IMR-90 (cell line): ENCODE results near the gene NPFF.

Experiments
- CEBPB ChIP-seq: IDR thresholded peaks from 2 replicates; pipeline ENCODE4 v1.6.1; 2012; ENCODE audit warnings: low read depth, low read length, improper control_type of control experiment
- CTCF ChIP-seq: conservative IDR thresholded peaks from 2 replicates; pipeline ENCODE4 v1.5.1; 2012; ENCODE audit warnings: mild to moderate bottlenecking, low read depth, low read length, improper control_type of control experiment
- ELK1 ChIP-seq: fragments of 150-350 bp; IDR thresholded peaks from 2 replicates; pipeline ENCODE4 v1.6.1; 2016; ENCODE audit warnings: low read depth, mild to moderate bottlenecking, low read length, moderate library complexity, borderline replicate concordance
- MAFK ChIP-seq: IDR thresholded peaks from 2 replicates; pipeline ENCODE4 v1.6.1; 2012; ENCODE audit warnings: low read depth, low read length, improper control_type of control experiment
- MXI1 ChIP-seq: IDR thresholded peaks from 2 replicates; pipeline ENCODE4 v1.6.1; 2012; ENCODE audit warnings: low read depth, mild to moderate bottlenecking, low read length, moderate library complexity, borderline replicate concordance
- NFE2L2 ChIP-seq: fragments of 150-350 bp; IDR thresholded peaks from 2 replicates; pipeline ENCODE4 v1.6.1; 2016; ENCODE audit warnings: low read depth, mild to moderate bottlenecking, low read length
- POLR2A ChIP-seq: IDR thresholded peaks from 2 replicates; pipeline ENCODE4 v1.6.1; 2012; ENCODE audit warnings: mild to moderate bottlenecking, low read depth, low read length
- RAD21 ChIP-seq: IDR thresholded peaks from 2 replicates; pipeline ENCODE4 v1.6.1; 2012; ENCODE audit warnings: low read length, improper control_type of control experiment
- RFX5 ChIP-seq: IDR thresholded peaks from 2 replicates; pipeline ENCODE4 v1.8.0; 2012; ENCODE audit warnings: low read depth, mild to moderate bottlenecking, low read length, moderate library complexity
- SMC3 ChIP-seq: fragments of 150-350 bp; IDR thresholded peaks from 2 replicates; pipeline ENCODE4 v1.6.1; 2016; ENCODE audit warnings: low read depth, mild to moderate bottlenecking, antibody characterized with exemption, low read length, moderate library complexity
- USF2 ChIP-seq: fragments of 150-350 bp; IDR thresholded peaks from 2 replicates; pipeline ENCODE4 v1.6.1; 2017; ENCODE audit warnings: mild to moderate bottlenecking, antibody characterized with exemption, low read length, low read depth

- TF ChIP-seq POLR2A (no peak), RAD21 (no peak), CTCF (no peak), MXI1 (no peak), RFX5 (no peak), USF2 (no peak), NFE2L2 (no peak), SMC3 (no peak), CEBPB (no peak), ELK1 (no peak), MAFK (no peak)
Measured at GRCh38 chr12:53464685-53465418, 42.4 kb downstream of the NPFF start.
